Cardiac fibroblast (primary cell): ENCODE results near the gene KRTAP5-6.
"Not testable (repeated sequence)": the region's sequence is repeated elsewhere in the genome, so short reads cannot be mapped to it uniquely, and the experiment has no call there.

Source experiments
- DNase-seq, 2 donors: peaks; one replicate each; pipeline versions ENCODE4 v3.0.0 to v3.0.0-alpha.2; 2010; ENCODE audit warnings: low read depth in 2 of 2
- H3K4me3 ChIP-seq, 2 donors: replicated peaks in 1 of 2; 1 replicate in 1 of 2; 2 replicates in 1 of 2; pipeline ENCODE4 v1.5.1; 2011; ENCODE audit warnings: low read depth in 2 of 2, low read length in 2 of 2, mild to moderate bottlenecking in 2 of 2, moderate library complexity in 1 of 2
- CTCF ChIP-seq: IDR thresholded peaks from one replicate; pipeline ENCODE4 v1.5.1; 2011; ENCODE audit warnings: low read depth, mild to moderate bottlenecking, low read length, inconsistent platforms

Gene KRTAP5-6

GRCh38 chr11:1682225-1682905, 14.6 kb upstream of the KRTAP5-6 start:
- DNase-seq = no peak
- TF ChIP-seq CTCF = no peak
- no peak overlapping the region for H3K4me3 ChIP-seq

DNA sequence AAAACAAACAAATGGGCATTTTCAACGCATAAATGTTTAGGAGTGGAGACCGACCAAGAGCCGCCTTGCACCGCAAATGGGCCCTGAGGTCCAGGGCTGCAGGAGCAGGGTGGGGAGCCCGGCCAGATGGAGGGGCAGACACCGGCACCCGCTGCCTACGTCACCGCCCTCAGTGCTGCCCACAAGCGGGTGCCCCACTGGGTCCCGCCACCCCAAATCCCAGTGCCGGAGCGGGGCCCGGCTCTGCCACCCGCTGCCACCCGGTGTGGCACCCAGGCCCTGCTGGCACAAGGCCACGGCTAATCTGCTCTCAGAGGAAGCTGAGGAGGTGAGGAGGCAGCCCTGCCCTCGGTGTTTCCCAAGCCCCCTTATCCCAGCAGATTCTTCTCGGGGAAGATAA, 13.8 kb upstream of the KRTAP5-6 start:
- DNase-seq, H3K4me3 ChIP-seq: not testable (repeated sequence)

DNA sequence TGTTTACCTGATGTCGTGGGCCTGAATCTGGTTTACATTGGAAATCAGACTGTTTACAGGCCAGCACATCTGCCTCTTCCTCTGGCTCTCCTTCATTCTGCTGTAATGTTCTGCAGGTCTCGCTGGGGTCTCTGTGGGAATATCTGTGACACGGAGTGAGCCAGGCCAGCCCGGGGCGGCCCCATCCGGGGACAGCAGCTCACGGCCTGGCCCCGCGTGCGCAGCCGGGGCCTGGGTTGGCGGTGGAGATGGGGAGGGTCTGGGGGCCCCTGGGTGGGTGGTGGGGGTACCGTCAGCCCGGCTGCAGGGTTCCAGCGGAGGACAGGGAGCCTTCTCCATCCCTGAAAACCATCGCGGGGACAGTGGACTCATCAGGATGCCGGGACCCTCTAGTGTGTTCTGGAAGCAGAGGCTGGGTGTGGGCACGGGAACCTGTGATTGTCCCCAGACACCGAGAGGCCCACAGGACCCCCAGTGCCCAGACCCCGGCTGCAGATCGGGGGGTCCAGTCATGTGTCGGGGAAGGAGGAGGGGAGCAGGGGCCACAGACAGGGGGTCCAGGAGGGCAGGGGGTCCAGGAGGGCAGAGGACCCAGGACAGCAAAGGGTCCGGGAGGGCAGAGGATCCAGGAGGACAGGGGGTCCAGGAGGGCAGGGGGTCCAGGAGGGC, 13.0 kb upstream of the KRTAP5-6 start:
- not testable (repeated sequence) for H3K4me3 ChIP-seq, DNase-seq

- not testable (repeated sequence) for DNase-seq, H3K4me3 ChIP-seq
These were observed 11.8 kb upstream of the KRTAP5-6 start for GRCh38 chr11:1684886-1685874.

- not testable (repeated sequence) for H3K4me3 ChIP-seq
These were observed 10.8 kb upstream of the KRTAP5-6 start for GRCh38 chr11:1686220-1686619.

DNA sequence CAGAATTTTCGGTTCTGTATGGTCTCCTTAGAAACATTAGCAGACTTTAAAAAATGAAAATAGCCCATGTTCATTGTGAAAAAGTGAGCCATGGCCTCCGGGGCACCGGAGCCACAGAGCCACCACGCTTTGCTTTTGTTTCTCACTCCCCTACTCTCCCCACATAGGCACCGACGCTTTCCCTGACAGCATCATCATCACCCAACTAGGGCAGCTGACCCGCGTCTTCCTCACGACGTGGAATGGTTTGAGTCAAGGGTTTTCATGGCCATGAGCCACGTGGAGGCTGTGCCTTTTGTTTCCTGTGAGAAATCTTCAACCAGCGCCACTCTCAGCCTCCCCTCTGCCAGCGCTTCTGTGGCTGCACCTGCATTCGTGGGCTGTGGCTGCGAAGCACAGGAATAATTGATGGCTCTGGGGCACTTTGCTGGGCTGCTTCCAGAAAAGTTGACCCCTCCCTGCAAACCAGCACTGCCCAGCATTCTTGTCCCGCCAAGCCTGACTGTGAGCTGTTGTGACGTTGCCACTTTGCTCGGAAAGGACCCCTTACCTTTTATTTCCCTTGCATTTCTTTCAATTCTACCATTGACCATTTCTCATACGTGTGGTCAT, 8.6 kb upstream of the KRTAP5-6 start:
- not testable (repeated sequence) for DNase-seq, H3K4me3 ChIP-seq

More at GRCh38 chr11:1686220-1686619, 10.8 kb upstream of the KRTAP5-6 start:
- not testable (repeated sequence) for DNase-seq

- H3K4me3 ChIP-seq, DNase-seq: not testable (repeated sequence)
These were observed 7.5 kb upstream of the KRTAP5-6 start for GRCh38 chr11:1689250-1690166.

DNA sequence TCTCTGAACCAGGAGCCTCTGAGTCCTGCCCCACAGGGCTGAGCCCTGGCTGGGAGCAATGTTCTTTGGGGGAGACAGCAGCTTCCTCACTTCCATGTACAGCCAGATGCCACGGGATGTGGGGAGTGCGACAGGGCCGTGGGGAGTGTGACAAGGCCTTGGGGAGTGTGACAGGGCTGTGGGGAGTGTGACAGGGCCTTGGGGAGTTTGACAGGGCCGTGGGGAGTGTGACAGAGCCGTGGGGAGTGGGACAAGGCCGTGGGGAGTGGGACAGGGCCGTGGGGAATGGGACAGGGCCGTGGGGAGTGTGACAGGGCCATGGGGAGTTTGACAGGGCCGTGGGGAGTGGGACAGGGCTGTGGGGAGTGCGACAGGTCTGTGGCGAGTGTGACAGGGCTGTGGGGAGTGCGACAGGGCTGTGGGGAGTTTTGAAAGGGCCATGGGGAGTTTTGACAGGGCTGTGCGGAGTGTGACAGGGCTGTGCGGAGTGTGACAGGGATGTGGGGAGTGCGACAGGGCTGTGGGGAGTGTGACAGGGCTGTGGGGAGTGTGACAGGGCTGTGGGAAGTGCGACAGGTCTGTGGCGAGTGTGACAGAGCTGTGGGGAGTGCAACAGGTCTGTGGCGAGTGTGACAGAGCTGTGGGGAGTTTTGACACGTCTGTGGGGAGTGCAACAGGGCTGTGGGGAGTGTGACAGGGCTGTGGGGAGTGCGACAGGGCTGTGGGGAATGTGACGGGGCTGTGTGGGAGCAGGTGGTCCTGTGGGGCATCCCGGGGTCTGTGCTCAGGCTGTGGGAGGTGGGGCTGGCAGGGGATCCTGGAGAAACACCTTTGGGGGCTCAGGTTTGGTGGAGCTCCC, 6.6 kb upstream of the KRTAP5-6 start:
- DNase-seq = no peak
- TF ChIP-seq CTCF = no peak
- no peak overlapping the region for H3K4me3 ChIP-seq
